HepG2 (cell line): Measurements from ENCODE around the gene SLC18A2. TPM values are rescaled to one million over a fixed set of nuclear protein-coding genes. Genes with fewer than 3 reads are reported as not detected.
A peak's percentile ranks its signal among the peaks of the same experiment; 100 is the strongest.

Experiments
- ATAC-seq: fragments of 200-7000 bp; cut with Tn5 transposase; 3 replicates; pipeline ENCODE4 v1.9.1; 2020; ENCODE audit warnings: mild to moderate bottlenecking, moderate library complexity
- BruUV-seq: library from RNA; stranded (reverse); fragments of 400-500 nt; replicated peaks from 2 replicates; lab custom pipeline; 2021; lab: Mats Ljungman, UMichigan
- CTCF ChIA-PET: fragments of 300-600 bp; formaldehyde crosslinking; extraction: SDS; loops from one replicate; lab custom pipeline; 2021; ENCODE audit warnings: low total read pairs, inconsistent platforms, low intra/inter-chr PET ratio; lab: Yijun Ruan, JAX
- POLR2A ChIA-PET: fragments of 350-600 bp; sonication (Branson Sonifier 250); formaldehyde crosslinking; loops from one replicate; lab custom pipeline; 2020; ENCODE audit warnings: antibody characterized with exemption, inconsistent platforms; lab: Yijun Ruan, JAX
- DNase-seq: peaks from one replicate; pipeline ENCODE4 v3.0.0-alpha.2; 2015; ENCODE audit warnings: low spot score
- FAIRE-seq: peaks from 3 replicates; lab custom pipeline; 2011; peaks lifted over from hg19 to GRCh38; lab: Jason Lieb, UNC
- H2AFZ ChIP-seq: one replicate; pipeline ENCODE4 v1.6.1; 2011; ENCODE audit warnings: low read length, inconsistent platforms
- H3K27ac ChIP-seq: fragments of 300-600 bp; 3 replicates; pipeline ENCODE4 v1.8.0; 2011; ENCODE audit warnings: mixed run types, mild to moderate bottlenecking, mixed read lengths, low read length, inconsistent platforms; ENCODE audit not compliant: insufficient read depth; ENCODE audit errors: extremely low read length
- H3K27me3 ChIP-seq, 2 experiments: fragments of 200-600 bp in 1 of 2; 2 replicates in 1 of 2; 3 replicates in 1 of 2; pipeline versions ENCODE4 v1.6.0 to v1.8.0; 2011; ENCODE audit warnings: low read length in 2 of 2, mild to moderate bottlenecking in 2 of 2, moderate library complexity in 2 of 2, inconsistent platforms in 1 of 2; ENCODE audit not compliant: insufficient read depth in 2 of 2, control insufficient read depth in 1 of 2
- H3K36me3 ChIP-seq, 2 experiments: fragments of 200-600 bp in 1 of 2; replicated peaks in 1 of 2; 2 replicates in 1 of 2; 3 replicates in 1 of 2; pipeline versions ENCODE4 v1.5.1 to v1.8.0; 2011; ENCODE audit warnings: low read length in 2 of 2, inconsistent platforms in 1 of 2; ENCODE audit not compliant: insufficient read depth in 2 of 2, control insufficient read depth in 1 of 2
- H3K4me1 ChIP-seq: 2 replicates; pipeline ENCODE4 v1.5.1; 2012; ENCODE audit warnings: low read length, inconsistent platforms; ENCODE audit not compliant: insufficient read depth
- H3K4me2 ChIP-seq: 2 replicates; pipeline ENCODE4 v1.6.0; 2011; ENCODE audit warnings: low read depth, low read length, inconsistent platforms
- H3K4me3 ChIP-seq, 3 experiments: fragments of 200-600 bp in 1 of 3; sonication (generic), shearing (Covaris generic) in 1 of 3; replicated peaks in 1 of 3; 2 replicates each; pipeline ENCODE4 v1.5.1; 2011 to 2016; ENCODE audit warnings: low read length in 3 of 3, inconsistent platforms in 2 of 3, low read depth in 2 of 3, mild to moderate bottlenecking in 2 of 3, control low read depth in 1 of 3, mixed read lengths in 1 of 3; ENCODE audit not compliant: insufficient read depth in 1 of 3
- H3K79me2 ChIP-seq: one replicate; pipeline ENCODE4 v1.6.1; 2011; ENCODE audit warnings: low read length, inconsistent platforms; ENCODE audit not compliant: insufficient read depth
- H3K9ac ChIP-seq: 2 replicates; pipeline ENCODE4 v1.6.0; 2011; ENCODE audit warnings: mild to moderate bottlenecking, low read depth, low read length, inconsistent platforms; ENCODE audit not compliant: insufficient read depth
- H3K9me3 ChIP-seq: 2 replicates; pipeline ENCODE4 v1.5.1; 2012; ENCODE audit warnings: mild to moderate bottlenecking, low read length
- H4K20me1 ChIP-seq: 2 replicates; pipeline ENCODE4 v1.6.0; 2011; ENCODE audit warnings: inconsistent platforms, mild to moderate bottlenecking, low read length, moderate library complexity; ENCODE audit not compliant: insufficient read depth
- ATF7-NPFF ChIP-seq: sonication (generic); formaldehyde crosslinking; IDR thresholded peaks from 2 replicates; pipeline ENCODE4 v1.8.1; 2023; ENCODE audit warnings: mild to moderate bottlenecking, low read depth, missing genetic modification reagents, moderate library complexity
- CENPX ChIP-seq: sonication (generic); formaldehyde crosslinking; IDR thresholded peaks from 2 replicates; pipeline ENCODE4 v1.9.0; 2021; ENCODE audit warnings: mild to moderate bottlenecking, missing genetic modification reagents, moderate library complexity
- DR1 ChIP-seq: sonication (generic); formaldehyde crosslinking; IDR thresholded peaks from 2 replicates; pipeline ENCODE4 v1.8.0; 2021; ENCODE audit warnings: mild to moderate bottlenecking, missing genetic modification reagents, inconsistent platforms
- GTF3A ChIP-seq: sonication (generic); formaldehyde crosslinking; conservative IDR thresholded peaks from 2 replicates; pipeline ENCODE4 v1.4.0; 2020; ENCODE audit warnings: mild to moderate bottlenecking, missing genetic modification reagents
- KMT2A ChIP-seq: sonication (generic); formaldehyde crosslinking; IDR thresholded peaks from 2 replicates; pipeline ENCODE4 v1.4.0; 2020; ENCODE audit warnings: missing genetic modification reagents
- NFIC ChIP-seq: IDR thresholded peaks from 2 replicates; pipeline ENCODE4 v1.6.1; 2012; ENCODE audit warnings: mild to moderate bottlenecking, low read length, inconsistent platforms
- NFRKB ChIP-seq: fragments of 450-650 bp; IDR thresholded peaks from 2 replicates; pipeline ENCODE4 v1.6.1; 2017
- NR0B2 ChIP-seq: sonication (generic); formaldehyde crosslinking; IDR thresholded peaks from 2 replicates; pipeline ENCODE4 v1.4.0; 2020; ENCODE audit warnings: mild to moderate bottlenecking, missing genetic modification reagents
- NR2F2 ChIP-seq: IDR thresholded peaks from 2 replicates; pipeline ENCODE4 v1.6.1; 2012; ENCODE audit warnings: low read depth, inconsistent platforms, borderline replicate concordance
- POGZ ChIP-seq: sonication (generic); formaldehyde crosslinking; IDR thresholded peaks from 2 replicates; pipeline ENCODE4 v1.4.0; 2020; ENCODE audit warnings: mild to moderate bottlenecking, missing genetic modification reagents
- RAD51 ChIP-seq: fragments of 450-650 bp; IDR thresholded peaks from 2 replicates; pipeline ENCODE4 v1.6.1; 2016; ENCODE audit warnings: borderline replicate concordance
- SSRP1 ChIP-seq: IDR thresholded peaks from 2 replicates; pipeline ENCODE4 v1.6.1; 2016; ENCODE audit warnings: control low read depth
- THRA ChIP-seq: sonication (generic); formaldehyde crosslinking; IDR thresholded peaks from 2 replicates; pipeline ENCODE4 v1.4.0; 2020; ENCODE audit warnings: missing genetic modification reagents, borderline replicate concordance
- XBP1 ChIP-seq: sonication (generic); formaldehyde crosslinking; IDR thresholded peaks from 2 replicates; pipeline ENCODE4 v1.5.0; 2020; ENCODE audit warnings: missing genetic modification reagents
- ZFP36L2 ChIP-seq: sonication (generic); formaldehyde crosslinking; IDR thresholded peaks from 2 replicates; pipeline ENCODE4 v1.4.0; 2020; ENCODE audit warnings: missing genetic modification reagents
- ZMYM2 ChIP-seq: sonication (generic); formaldehyde crosslinking; IDR thresholded peaks from 2 replicates; pipeline ENCODE4 v1.8.0; 2022; ENCODE audit warnings: mild to moderate bottlenecking, missing genetic modification reagents
- WGBS: methylation state at CpG from one replicate; pipeline ENCODE4 v1.1.6; 2017; ENCODE audit warnings: low lambda C conversion rate; 5-methylcytosine and 5-hydroxymethylcytosine counted together
- in situ Hi-C: cut with HindIII; loops from 2 replicates; pipeline ENCODE4 v1.10.0; 2017; ENCODE audit warnings: low pct_unique_long_range_greater_than_20kb; ENCODE audit not compliant: extremely low pct_ligation_motif_present
- intact Hi-C: fragments of 100-400 bp; cut with micrococcal nuclease; formaldehyde crosslinking; loops from one replicate; pipeline ENCODE4 v1.10.0; 2022; ENCODE audit not compliant: unreplicated experiment
- polyA plus RNA-seq, 8 experiments: library from polyadenylated mRNA; depleted of rRNA in 3 of 8; stranded (reverse) in 7 of 8; unstranded in 1 of 8; fragments of >200 nt; fragmentation: Illumina TruSeq in 4 of 8; extraction: Trizol in 4 of 8; gene quantifications; 2 replicates each; pipeline versions ENCODE4 v1.2.1 to v1.2.3, GENCODE V29; 2011 to 2016; ENCODE audit warnings: low read depth in 4 of 8, missing spikeins in 1 of 8, mixed read lengths in 1 of 8; ENCODE audit not compliant: insufficient read depth in 1 of 8
- total RNA-seq, 5 experiments: library from RNA; depleted of rRNA; stranded (reverse); fragments of >200 nt; fragmentation: Illumina TruSeq; extraction: Trizol; gene quantifications; 2 replicates each; pipeline ENCODE4 v1.2.3, GENCODE V29; 2016; ENCODE audit warnings: low read depth in 1 of 5
- TF ChIP-seq, protein P1 (sequence below): sonication (generic); formaldehyde crosslinking; IDR thresholded peaks from 2 replicates; pipeline ENCODE4 v1.4.0; 2020; ENCODE audit warnings: mild to moderate bottlenecking, missing genetic modification reagents

Gene SLC18A2
- total and polyA plus RNA-seq, 2 of the 13 experiments (the other 11 are each of a cell fraction or from before 2014, with no cell fraction given): not detected

DNA sequence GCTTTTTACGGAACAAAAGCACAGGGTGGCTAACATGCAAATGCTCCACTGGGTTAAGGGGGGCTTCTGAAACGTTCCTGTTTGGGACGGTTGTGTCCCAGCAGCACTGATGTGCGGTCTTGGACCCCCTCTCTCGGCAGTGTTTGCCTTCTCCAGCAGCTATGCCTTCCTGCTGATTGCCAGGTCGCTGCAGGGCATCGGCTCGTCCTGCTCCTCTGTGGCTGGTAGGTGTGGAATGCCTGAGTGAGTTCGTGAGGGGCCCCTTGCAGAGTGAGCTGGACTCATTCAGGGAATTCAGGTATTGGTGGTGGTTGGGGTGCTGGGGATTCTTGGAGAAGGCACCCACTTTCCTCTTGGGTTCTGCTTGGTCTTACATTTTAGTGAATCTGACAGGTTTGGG lies 13.0 kb downstream of the SLC18A2 start:
- in situ Hi-C loops: no loop called here
- 32% methylated on average over 9 of the region's 9 CpGs for WGBS
- no peak overlapping the region for H3K4me3 ChIP-seq
- H3K27ac ChIP-seq: no peak overlapping the region
- H3K4me1 ChIP-seq: peaks cover 17% of the 10 kb centered on the region
- no peaks in the 10 kb centered on the region for H4K20me1 ChIP-seq
- peaks cover 1 to 23% of the 10 kb centered on the region in 2 experiments for H3K27me3 ChIP-seq
- CTCF ChIA-PET: interaction anchor here (0.9 kb wide), 1 partner anchor 37 kb away, joined by 3 read pairs; no protein-coding TSS in a partner anchor
- H2AFZ ChIP-seq: no peak overlapping the region
- H3K4me2 ChIP-seq: no peak overlapping the region
- BruUV-seq: no TSS peak
- intact Hi-C loops: no loop called here
- DNase-seq (no peak), ATAC-seq (peak; percentile 52), FAIRE-seq (no peak)
- no peaks in the 10 kb centered on the region for H3K79me2 ChIP-seq
- no peak for TF ChIP-seq RAD51
- TF ChIP-seq GTF3A (CRISPR knock-in tag): no peak
- TF ChIP-seq THRA: no peak
- no peak for TF ChIP-seq NFRKB
- no peak for TF ChIP-seq ZMYM2 (CRISPR knock-in tag)
- TF ChIP-seq, protein P1, sequence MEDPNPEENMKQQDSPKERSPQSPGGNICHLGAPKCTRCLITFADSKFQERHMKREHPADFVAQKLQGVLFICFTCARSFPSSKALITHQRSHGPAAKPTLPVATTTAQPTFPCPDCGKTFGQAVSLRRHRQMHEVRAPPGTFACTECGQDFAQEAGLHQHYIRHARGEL (CRISPR knock-in tag): no peak
- TF ChIP-seq POGZ (CRISPR knock-in tag): no peak
- TF ChIP-seq DR1: no peak
- no peak for TF ChIP-seq CENPX (CRISPR knock-in tag)
- TF ChIP-seq NR2F2: no peak
- TF ChIP-seq ATF7-NPFF (CRISPR knock-in tag): no peak
- no peak for TF ChIP-seq ZFP36L2 (CRISPR knock-in tag)
- TF ChIP-seq NR0B2: no peak
- no peak for TF ChIP-seq XBP1 (CRISPR knock-in tag)
- no peak for TF ChIP-seq KMT2A (CRISPR knock-in tag)
- no peak for TF ChIP-seq NFIC
- no peak for TF ChIP-seq SSRP1 (CRISPR knock-in tag)
- no peaks in the 10 kb centered on the region for H3K36me3 ChIP-seq
- H3K9me3 ChIP-seq: no peaks in the 10 kb centered on the region
- H3K9ac ChIP-seq: no peak overlapping the region
- POLR2A ChIA-PET: no interaction called here
